Epithelial cell of esophagus (primary cell): Measurements from ENCODE around the gene DDX24.
A peak's percentile ranks its signal among the peaks of the same experiment; 100 is the strongest.

ENCODE experiments used
- DNase-seq: peaks from one replicate; pipeline ENCODE4 v3.0.0; 2010; ENCODE audit warnings: low read depth
- H3K4me3 ChIP-seq: 2 replicates; pipeline ENCODE4 v1.5.1; 2011; ENCODE audit warnings: mild to moderate bottlenecking, low read length, control low read depth
- CTCF ChIP-seq: IDR thresholded peaks from 2 replicates; pipeline ENCODE4 v1.5.1; 2011; ENCODE audit warnings: low read depth, mild to moderate bottlenecking, low read length, control low read depth, inconsistent platforms; ENCODE audit not compliant: insufficient read depth; ENCODE audit errors: missing control alignments

DDX24 gene

GRCh38 chr14:94080621-94081385, at the start of gene DDX24, which contains the start of gene IFI27L1:
DDX24 (minus strand) TSS chr14:94081202; CDS start chr14:94079742, 1,460 bp downstream.
IFI27L1 (plus strand) TSS chr14:94081310; CDS start chr14:94096938, 15,628 bp downstream.
- DNase-seq, result peak; percentile 97
- TF ChIP-seq CTCF, result no peak
- peak within 1 kb of the TSS; percentile 85 for H3K4me3 ChIP-seq

GRCh38 chr14:94129758-94130414, 48.9 kb upstream of the DDX24 start:
- H3K4me3 ChIP-seq, result peak overlapping the region; percentile 55
- DNase-seq, result peak; percentile 77
- no peak for TF ChIP-seq CTCF

- H3K4me3 ChIP-seq, result peak within 1 kb of the TSS; percentile 55
- TF ChIP-seq CTCF, result peak; percentile 5
- DNase-seq, result peak; percentile 77
These were observed 48.2 kb upstream of the DDX24 start, which contains the start of gene IFI27L2 for GRCh38 chr14:94129111-94129757. IFI27L2 (minus strand) TSS chr14:94129604; CDS start chr14:94129564, 40 bp downstream.

GRCh38 chr14:94128216-94128839, 47.3 kb upstream of the DDX24 start:
- TF ChIP-seq CTCF, result no peak
- H3K4me3 ChIP-seq, result no peak overlapping the region
- DNase-seq, result no peak

- TF ChIP-seq CTCF, result no peak
- DNase-seq, result no peak
- no peak overlapping the region for H3K4me3 ChIP-seq
These were observed 46.3 kb upstream of the DDX24 start for GRCh38 chr14:94127330-94127729.

GRCh38 chr14:94126800-94127199, 45.8 kb upstream of the DDX24 start:
- H3K4me3 ChIP-seq, result no peak overlapping the region
- no peak for DNase-seq
- TF ChIP-seq CTCF, result no peak
